ENCODE results near the gene IL17RA.

GRCh38 chr22:17161991-17162390 lies 77.2 kb downstream of the IL17RA start:
- TF ChIP-seq POLR2A (IDR thresholded peaks at IDR 0.05) = no peak
- no peak for TF ChIP-seq CTCF (IDR thresholded peaks at IDR 0.05)
- no peak for TF ChIP-seq POLR2AphosphoS5 (IDR thresholded peaks at IDR 0.05)
